GM21619 (cell line): Measurements from ENCODE around the gene RBMS3.
"Not testable (repeated sequence)": the region's sequence is repeated elsewhere in the genome, so short reads cannot be mapped to it uniquely, and the experiment has no call there.

Experiments used
- ATAC-seq: cut with Tn5 transposase; IDR thresholded peaks from one replicate; pipeline ENCODE4 v1.9.1; 2021; ENCODE audit not compliant: unreplicated experiment

The RBMS3 gene

GRCh38 chr3:29337565-29337964 is 56.7 kb downstream of the RBMS3 start:
- ATAC-seq, result no peak

GRCh38 chr3:29338377-29338776 is 57.5 kb downstream of the RBMS3 start:
- no peak for ATAC-seq

- no peak for ATAC-seq
These were observed 58.4 kb downstream of the RBMS3 start for GRCh38 chr3:29339016-29339833.

GRCh38 chr3:29344154-29344553 is 63.3 kb downstream of the RBMS3 start:
- ATAC-seq, result no peak

GRCh38 chr3:29344935-29345334 is 64.1 kb downstream of the RBMS3 start:
- ATAC-seq, result no peak

GRCh38 chr3:29345516-29346300 is 64.8 kb downstream of the RBMS3 start:
- no peak for ATAC-seq

- no peak for ATAC-seq
These were observed 66.0 kb downstream of the RBMS3 start for GRCh38 chr3:29346828-29347227.

- ATAC-seq, result no peak
These were observed 66.5 kb downstream of the RBMS3 start for GRCh38 chr3:29347412-29347811.

- no peak for ATAC-seq
These were observed 67.4 kb downstream of the RBMS3 start for GRCh38 chr3:29348316-29348715.

- ATAC-seq, result no peak
These were observed 68.2 kb downstream of the RBMS3 start for GRCh38 chr3:29349049-29349448.

- ATAC-seq, result no peak
These were observed 72.9 kb downstream of the RBMS3 start for GRCh38 chr3:29353807-29354206.

GRCh38 chr3:29354894-29355293 is 74.0 kb downstream of the RBMS3 start:
- no peak for ATAC-seq

- no peak for ATAC-seq
These were observed 75.2 kb downstream of the RBMS3 start for GRCh38 chr3:29356062-29356461.

- ATAC-seq, result not testable (repeated sequence)
These were observed 79.4 kb downstream of the RBMS3 start for GRCh38 chr3:29360289-29360688.

GRCh38 chr3:29363110-29363509 is 82.2 kb downstream of the RBMS3 start:
- no peak for ATAC-seq

- no peak for ATAC-seq
These were observed 89.2 kb downstream of the RBMS3 start for GRCh38 chr3:29370021-29370420.

GRCh38 chr3:29370476-29371420 is 89.9 kb downstream of the RBMS3 start:
- no peak for ATAC-seq

- no peak for ATAC-seq
These were observed 92.3 kb downstream of the RBMS3 start for GRCh38 chr3:29373131-29373680.

GRCh38 chr3:29374226-29374625 is 93.4 kb downstream of the RBMS3 start:
- no peak for ATAC-seq

GRCh38 chr3:29379097-29379496 is 98.2 kb downstream of the RBMS3 start:
- ATAC-seq, result no peak

- no peak for ATAC-seq
These were observed 100.7 kb downstream of the RBMS3 start for GRCh38 chr3:29381595-29381994.
